ENCODE measurements around the gene C22orf39. TPM values are rescaled to one million over a fixed set of nuclear protein-coding genes. Genes with fewer than 3 reads are reported as not detected.

Gene C22orf39
- total RNA-seq, 2 experiments from 2014 or later: 31.1 to 36.4 TPM

DNA sequence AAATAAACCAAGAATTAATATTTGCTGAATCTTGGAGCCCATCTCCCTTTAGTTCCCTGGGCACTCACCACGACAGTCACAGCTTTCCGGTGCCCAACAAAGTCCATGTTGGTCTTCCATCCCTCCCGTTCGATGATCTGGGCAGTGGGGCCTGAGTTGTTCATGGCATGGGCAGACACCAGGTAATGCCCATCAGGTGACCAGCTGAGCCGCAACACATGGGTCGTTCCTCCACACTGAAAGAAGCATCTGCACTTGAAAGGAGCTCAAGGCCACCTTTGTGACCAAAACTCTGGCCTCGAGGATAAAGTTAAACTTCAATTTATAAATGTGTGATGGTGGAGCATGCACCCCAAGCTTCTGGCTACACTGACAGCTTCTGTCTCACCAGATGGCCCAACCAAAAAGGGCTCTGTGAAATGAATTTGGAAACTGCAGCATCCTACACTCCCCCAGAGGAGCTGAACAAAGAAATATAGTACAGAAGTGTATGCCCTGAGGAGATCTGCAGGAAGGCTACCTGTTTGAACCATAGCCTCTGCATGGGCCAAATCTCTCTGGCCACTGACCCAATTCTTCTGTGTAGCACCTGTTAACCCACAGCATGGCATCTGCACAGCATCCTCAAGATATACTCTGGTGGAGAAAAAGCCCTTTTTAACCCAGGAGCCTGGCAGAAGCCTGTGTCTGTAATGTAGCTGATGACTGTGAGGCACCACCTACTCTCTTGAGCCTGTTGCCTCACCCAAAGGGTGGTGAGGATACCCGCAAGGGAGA lies 53.0 kb downstream of the C22orf39 start:
- Mint-ChIP-seq H3K27me3 (no peaks in the 10 kb centered on the region), H3K36me3 (peaks cover 40% of the 10 kb centered on the region), H3K9me3 (ENCODE audit: low read depth) (no peaks in the 10 kb centered on the region), H3K4me1 (no peaks in the 10 kb centered on the region), H3K4me3 (no peak overlapping the region), H3K27ac (no peak overlapping the region)
- CTCF ChIA-PET: interaction anchor here (1.0 kb wide), 1 partner anchor 53 kb away, joined by 4 read pairs; the partner anchor contains the start of gene C22orf39
- no peak for DNase-seq
- no peak for ATAC-seq

DNA sequence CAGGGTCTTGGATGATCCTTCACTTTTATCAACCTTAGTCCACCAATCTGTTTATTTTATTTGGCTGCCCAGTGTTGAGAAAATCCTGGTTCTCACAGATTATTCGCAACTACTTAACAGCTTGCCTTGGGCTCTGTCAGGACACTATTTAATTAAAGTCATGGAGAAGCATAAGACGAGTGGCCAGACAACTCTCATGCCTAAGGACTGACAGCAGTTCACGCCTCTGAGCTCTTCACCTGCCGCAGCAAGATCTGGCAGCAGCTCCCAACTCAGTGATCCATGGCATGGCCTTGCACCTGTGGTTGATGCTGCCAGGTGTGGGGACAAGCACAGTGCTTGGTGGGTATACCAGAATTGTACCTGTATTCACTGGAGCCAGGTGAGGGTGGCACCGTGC lies 53.8 kb downstream of the C22orf39 start:
- Mint-ChIP-seq H3K9me3 (ENCODE audit: low read depth) (no peaks in the 10 kb centered on the region), H3K4me1 (no peaks in the 10 kb centered on the region), H3K4me3 (no peak overlapping the region), H3K36me3 (peaks cover 37% of the 10 kb centered on the region), H3K27ac (no peak overlapping the region), H3K27me3 (no peaks in the 10 kb centered on the region)
- CTCF ChIA-PET: interaction anchor here (1.0 to 2.0 kb wide), 2 partner anchors 53 to 80 kb away, joined by 4 read pairs; partner anchors contain the start of gene C22orf39
- no peak for DNase-seq
- no peak for ATAC-seq

Other genes with a start within 250 kb of the C22orf39 start
- 1 to 10 TPM in 1 of 2 experiments, under 1 TPM in 1; 0.68 to 1.2 TPM for gene CLTCL1, start 156.0 kb downstream of the C22orf39 start, total RNA-seq
- gene HIRA, start 16.0 kb downstream of the C22orf39 start, total RNA-seq: 10 to 100 TPM; 57.8 to 67.0 TPM
- 10 to 100 TPM; 27.0 to 32.4 TPM for gene MRPL40, start 15.2 kb downstream of the C22orf39 start, total RNA-seq
- 100 to 1,000 TPM in 1 of 2 experiments, 10 to 100 TPM in 1; 80.1 to 111 TPM for gene UFD1, start 31.5 kb upstream of the C22orf39 start, total RNA-seq
- 100 to 1,000 TPM in 1 of 2 experiments, 10 to 100 TPM in 1; 94.8 to 104 TPM for gene CDC45, start 32.2 kb upstream of the C22orf39 start, total RNA-seq
- not detected for gene CLDN5, start 76.7 kb upstream of the C22orf39 start, total RNA-seq

Data from activated CD8-positive, alpha-beta memory T cell treated with anti-CD3 and anti-CD28 coated beads, Interleukin-2, amount 10 ng/mL, durations not matched to agents 7 days and 5 days (primary cell).